ENCODE data around the gene INPP5E. TPM values are rescaled to one million over a fixed set of nuclear protein-coding genes. Genes with fewer than 3 reads are reported as not detected.

INPP5E gene
- total RNA-seq, 4 donors from 2014 or later: 8.4 to 17.1 (median 12.5) TPM

DNA sequence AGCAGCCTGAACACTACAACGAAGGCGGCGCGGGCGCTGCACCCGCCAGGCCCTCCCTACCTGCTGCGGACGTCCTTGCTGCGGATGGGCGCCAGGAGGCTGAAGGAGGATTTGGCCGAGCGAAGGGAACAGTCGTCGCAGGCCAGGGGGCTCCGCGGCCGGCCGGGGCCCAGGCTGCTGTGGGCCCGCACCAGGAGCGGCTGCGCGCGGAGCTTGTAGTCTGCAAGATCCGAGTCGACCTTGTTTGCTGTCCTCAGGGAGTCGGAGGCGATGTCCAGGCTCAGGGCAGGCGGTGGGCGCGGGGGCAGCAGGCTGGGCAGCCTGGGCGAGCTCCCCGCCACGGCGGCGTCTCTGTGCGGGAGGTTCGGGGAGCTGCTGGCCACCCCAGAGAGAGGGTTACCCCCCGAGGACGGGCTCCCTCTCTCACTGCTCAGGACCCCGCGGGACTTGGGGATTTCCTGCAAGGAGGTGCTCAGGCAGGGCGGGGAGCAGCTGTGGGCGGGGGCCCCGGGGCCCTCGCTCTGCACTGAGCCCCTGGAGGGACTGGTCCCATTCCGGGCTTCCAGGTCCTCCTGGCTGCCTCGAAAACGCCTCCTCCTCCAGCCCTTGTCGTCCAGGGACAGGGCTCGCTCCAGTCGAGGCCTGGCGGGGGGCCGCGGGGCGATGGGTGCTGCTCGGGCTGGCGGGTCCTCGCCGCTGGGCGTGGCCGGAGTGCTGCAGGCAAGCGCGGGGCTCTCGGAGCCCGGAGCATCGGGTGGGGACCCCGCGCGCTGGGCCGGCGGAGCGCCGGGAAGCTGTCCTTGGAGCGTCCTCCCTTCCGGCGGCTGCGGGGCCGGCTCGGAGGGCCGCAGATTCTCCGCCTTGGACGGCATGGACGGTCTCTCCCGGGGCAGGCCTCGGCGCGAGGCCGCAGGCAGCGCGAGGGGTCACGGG lies 831 bp downstream of the INPP5E start:
- intact Hi-C loops (cut with DNase I): loop anchor here (5.0 kb wide), 1 partner anchor 38 kb away; no protein-coding TSS in a partner anchor
- no peak for DNase-seq (ENCODE audit: extremely low spot score)
- H3K9me3 ChIP-seq: no peaks in the 10 kb centered on the region
- under 1% methylated on average over 23 of the region's 91 CpGs for WGBS
- H3K36me3 ChIP-seq: peaks cover 28 to 68% (median 55%) of the 10 kb centered on the region in 4 donors
- no peaks in the 10 kb centered on the region for H3K27me3 ChIP-seq
- H3K4me1 ChIP-seq: peaks cover 33 to 59% (median 41%) of the 10 kb centered on the region in 4 donors
- TF ChIP-seq EP300 (IDR thresholded peaks at IDR 0.05) (no peak), POLR2AphosphoS5 (IDR thresholded peaks at IDR 0.05) (no peak), POLR2A (IDR thresholded peaks at IDR 0.05; ENCODE audit: low read depth) (no peak)
- TF ChIP-seq, protein P1, sequence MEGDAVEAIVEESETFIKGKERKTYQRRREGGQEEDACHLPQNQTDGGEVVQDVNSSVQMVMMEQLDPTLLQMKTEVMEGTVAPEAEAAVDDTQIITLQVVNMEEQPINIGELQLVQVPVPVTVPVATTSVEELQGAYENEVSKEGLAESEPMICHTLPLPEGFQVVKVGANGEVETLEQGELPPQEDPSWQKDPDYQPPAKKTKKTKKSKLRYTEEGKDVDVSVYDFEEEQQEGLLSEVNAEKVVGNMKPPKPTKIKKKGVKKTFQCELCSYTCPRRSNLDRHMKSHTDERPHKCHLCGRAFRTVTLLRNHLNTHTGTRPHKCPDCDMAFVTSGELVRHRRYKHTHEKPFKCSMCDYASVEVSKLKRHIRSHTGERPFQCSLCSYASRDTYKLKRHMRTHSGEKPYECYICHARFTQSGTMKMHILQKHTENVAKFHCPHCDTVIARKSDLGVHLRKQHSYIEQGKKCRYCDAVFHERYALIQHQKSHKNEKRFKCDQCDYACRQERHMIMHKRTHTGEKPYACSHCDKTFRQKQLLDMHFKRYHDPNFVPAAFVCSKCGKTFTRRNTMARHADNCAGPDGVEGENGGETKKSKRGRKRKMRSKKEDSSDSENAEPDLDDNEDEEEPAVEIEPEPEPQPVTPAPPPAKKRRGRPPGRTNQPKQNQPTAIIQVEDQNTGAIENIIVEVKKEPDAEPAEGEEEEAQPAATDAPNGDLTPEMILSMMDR (IDR thresholded peaks at IDR 0.05): no peak
- H3K4me3 ChIP-seq: peak overlapping the region; percentile 78 to 99 (median 92)
- peak overlapping the region; percentile 80 to 86 (median 80) for H3K27ac ChIP-seq (replicated peaks in 1 of 4)

DNA sequence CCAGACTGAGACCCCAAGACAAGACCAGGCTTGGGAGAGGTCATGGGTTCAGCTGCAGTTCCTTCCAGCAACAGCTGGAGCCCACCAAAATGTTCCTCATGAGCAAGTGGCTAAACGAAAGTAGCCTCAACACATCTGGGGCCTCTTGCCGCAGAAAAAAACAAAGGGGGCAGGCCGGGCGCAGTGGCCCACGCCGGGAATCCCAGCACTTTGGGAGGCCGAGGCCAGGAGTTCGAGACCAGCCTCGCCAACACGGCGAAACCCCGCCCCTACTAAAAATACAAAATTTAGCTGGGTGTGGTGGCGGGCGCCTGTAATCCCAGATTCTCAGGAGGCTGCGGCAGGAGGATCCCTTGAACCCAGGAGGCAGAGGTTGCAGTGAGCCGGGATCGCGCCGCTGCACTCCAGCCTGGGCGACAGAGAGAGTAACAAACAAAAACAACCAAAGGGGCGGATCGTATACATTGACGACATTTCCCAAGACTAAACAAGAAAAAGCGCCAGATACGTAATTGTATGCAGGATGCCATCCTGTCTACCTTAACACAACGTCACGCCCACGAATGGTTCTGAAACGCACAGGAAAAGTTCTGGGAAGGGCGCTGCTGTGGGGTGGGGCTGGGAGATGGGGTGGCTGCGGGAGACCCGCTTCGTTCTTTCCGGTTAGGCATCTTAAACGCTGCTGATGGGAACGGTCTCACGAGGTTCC lies 1.7 kb downstream of the INPP5E start:
- intact Hi-C loops (cut with DNase I): loop anchor here (5.0 kb wide), 1 partner anchor 39 kb away; no protein-coding TSS in a partner anchor

DNA sequence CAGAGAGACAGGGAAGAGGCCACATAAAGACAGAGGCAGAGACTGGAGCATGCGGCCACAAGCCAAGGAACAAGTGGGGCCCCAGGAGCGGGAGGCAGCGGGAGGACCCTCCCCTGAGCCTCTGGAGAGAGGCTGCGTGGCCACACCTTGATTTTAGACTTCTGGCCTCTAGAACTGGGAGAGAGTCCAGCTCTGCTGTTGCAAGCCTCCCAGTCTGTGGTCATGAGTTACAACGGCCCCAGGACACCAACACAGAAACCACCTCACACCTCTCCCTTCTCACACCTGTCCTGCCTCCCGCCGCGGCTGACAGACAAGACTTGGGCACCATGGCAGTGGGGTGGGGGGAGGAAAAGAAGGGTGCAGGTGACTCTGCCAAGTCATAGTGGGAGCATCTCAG lies 2.2 kb downstream of the INPP5E start:
- H3K27ac ChIP-seq (replicated peaks in 1 of 4): no peak overlapping the region
- H3K27me3 ChIP-seq: no peaks in the 10 kb centered on the region
- H3K4me3 ChIP-seq: peak overlapping the region; percentile 78 to 99 (median 92)
- no peaks in the 10 kb centered on the region for H3K9me3 ChIP-seq
- intact Hi-C loops (cut with DNase I): loop anchor here (5.0 kb wide), 1 partner anchor 40 kb away; no protein-coding TSS in a partner anchor
- TF ChIP-seq EP300 (IDR thresholded peaks at IDR 0.05) (no peak), POLR2AphosphoS5 (IDR thresholded peaks at IDR 0.05) (no peak), POLR2A (IDR thresholded peaks at IDR 0.05; ENCODE audit: low read depth) (no peak)
- TF ChIP-seq, protein P1 (IDR thresholded peaks at IDR 0.05): no peak
- DNase-seq (ENCODE audit: extremely low spot score): no peak
- H3K4me1 ChIP-seq: peaks cover 33 to 59% (median 41%) of the 10 kb centered on the region in 4 donors
- WGBS: 51% methylated on average over 4 of the region's 8 CpGs
- peaks cover 16 to 68% (median 55%) of the 10 kb centered on the region in 4 donors for H3K36me3 ChIP-seq

More for the DNA sequence above, 1.7 kb downstream of the INPP5E start:
- Histone ChIP-seq H3K27ac (replicated peaks in 1 of 4) (peak overlapping the region in 3 of 4 donors; percentile 80 to 81 (median 80)), H3K4me1 (peaks cover 33 to 59% (median 41%) of the 10 kb centered on the region in 4 donors), H3K27me3 (no peaks in the 10 kb centered on the region), H3K9me3 (no peaks in the 10 kb centered on the region), H3K36me3 (peaks cover 20 to 68% (median 55%) of the 10 kb centered on the region in 4 donors), H3K4me3 (peak overlapping the region; percentile 78 to 99 (median 92))
- DNase-seq (ENCODE audit: extremely low spot score): no peak
- 60% methylated on average over 29 of the region's 37 CpGs for WGBS
- no peak for TF ChIP-seq POLR2AphosphoS5 (IDR thresholded peaks at IDR 0.05)
- TF ChIP-seq POLR2A (IDR thresholded peaks at IDR 0.05; ENCODE audit: low read depth): no peak
- TF ChIP-seq, protein P1 (IDR thresholded peaks at IDR 0.05): no peak
- no peak for TF ChIP-seq EP300 (IDR thresholded peaks at IDR 0.05)

DNA sequence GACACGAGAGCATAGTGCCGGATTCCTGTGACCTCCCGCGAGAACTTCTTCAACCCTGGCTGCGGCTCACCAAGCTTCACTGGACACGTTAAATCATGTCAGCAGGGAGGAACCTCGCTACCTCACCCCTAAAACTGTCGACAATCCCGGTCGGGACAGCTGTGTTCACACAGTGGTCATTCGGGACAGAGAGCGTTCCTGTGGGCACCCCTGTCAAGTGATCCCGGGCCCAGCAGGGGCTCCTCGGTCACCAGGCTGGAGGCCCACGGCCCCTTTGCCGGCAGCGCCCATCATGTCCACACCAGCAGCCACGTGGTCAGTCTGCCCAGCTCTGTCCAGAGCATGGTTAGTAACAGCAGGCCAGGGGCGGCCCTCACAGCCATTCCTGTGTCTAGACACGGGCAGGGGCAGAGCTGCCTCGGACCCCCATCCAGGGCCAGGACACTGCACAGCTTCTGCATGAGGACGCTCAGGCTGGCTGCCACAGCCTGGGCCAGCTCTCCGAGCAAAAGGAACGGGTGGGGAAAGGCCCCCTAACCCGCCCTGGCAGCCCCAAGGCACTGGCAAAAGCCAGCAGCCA lies 3.5 kb downstream of the INPP5E start:
- TF ChIP-seq, protein P1 (IDR thresholded peaks at IDR 0.05): no peak
- TF ChIP-seq POLR2A (IDR thresholded peaks at IDR 0.05; ENCODE audit: low read depth) (no peak), EP300 (IDR thresholded peaks at IDR 0.05) (no peak)
- H3K27ac ChIP-seq (replicated peaks in 1 of 4): no peak overlapping the region
- peaks cover 33 to 59% (median 41%) of the 10 kb centered on the region in 4 donors for H3K4me1 ChIP-seq
- H3K36me3 ChIP-seq: peaks cover 3 to 63% (median 49%) of the 10 kb centered on the region in 4 donors
- 94% methylated on average over 23 of the region's 25 CpGs for WGBS
- no peak for DNase-seq (ENCODE audit: extremely low spot score)
- no peaks in the 10 kb centered on the region for H3K27me3 ChIP-seq
- no peak overlapping the region for H3K4me3 ChIP-seq
- no peaks in the 10 kb centered on the region for H3K9me3 ChIP-seq
- intact Hi-C loops (cut with DNase I): loop anchor here (5.0 kb wide), 1 partner anchor 41 kb away; no protein-coding TSS in a partner anchor

All from esophagus muscularis mucosa (tissue), 4 donors.